Fibroblast of lung (primary cell): ENCODE results near the gene CCNI.

ENCODE experiments used
- CTCF ChIP-seq, 2 donors: IDR thresholded peaks in 1 of 2; conservative IDR thresholded peaks in 1 of 2; 1 replicate in 1 of 2; 2 replicates in 1 of 2; pipeline ENCODE4 v1.5.1; 2011 to 2012; ENCODE audit warnings: low read length in 2 of 2, control low read depth in 1 of 2, inconsistent platforms in 1 of 2, low read depth in 1 of 2, mild to moderate bottlenecking in 1 of 2
- EZH2 ChIP-seq: IDR thresholded peaks from 2 replicates; pipeline ENCODE4 v1.5.1; 2012; ENCODE audit warnings: low read length, control low read depth, mild to moderate bottlenecking; ENCODE audit errors: missing control alignments

DNA sequence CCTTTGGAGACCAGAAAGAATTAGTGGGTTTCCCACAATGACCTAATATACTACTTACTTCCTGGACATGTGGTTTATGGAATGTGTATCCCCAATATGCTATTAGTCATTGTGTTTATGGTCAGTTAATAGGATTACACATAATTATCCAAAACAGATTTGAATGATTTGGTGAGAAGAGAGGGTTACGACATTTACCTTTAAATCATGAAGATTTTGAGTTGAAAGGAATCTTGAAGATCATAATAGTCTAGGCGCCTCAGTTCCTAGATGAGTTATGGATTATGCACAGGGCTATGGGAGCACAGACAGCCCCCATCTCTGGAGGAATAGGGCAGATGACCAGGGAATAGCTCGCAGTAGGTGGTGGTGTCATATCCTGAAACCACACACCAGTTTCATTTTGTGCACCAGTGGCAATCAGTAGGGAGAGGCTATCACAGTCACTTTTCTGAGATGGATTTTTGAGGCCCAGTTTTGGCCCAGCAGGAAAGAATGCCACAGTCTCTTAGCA, 64.9 kb downstream of the CCNI start:
- TF ChIP-seq CTCF (conservative IDR thresholded peaks at IDR 0.05 in 1 of 2, IDR thresholded peaks at IDR 0.05 in 1 of 2; ENCODE audit: low read depth in 1 of 2, low read length in 2 of 2) (no peak), EZH2 (no peak)
